Measurements from ENCODE around the gene HIPK2. TPM values are rescaled to one million over a fixed set of nuclear protein-coding genes. Genes with fewer than 3 reads are reported as not detected.

HIPK2 gene
- total RNA-seq, 1 donor from 2014 or later, result 89.1 TPM

GRCh38 chr7:139702313-139702731, 75.5 kb downstream of the HIPK2 start:
- TF ChIP-seq CTCF (conservative IDR thresholded peaks at IDR 0.05), result no peak
- H3K9me3 Mint-ChIP-seq, result no peaks in the 10 kb centered on the region
- H3K4me3 Mint-ChIP-seq, result no peak overlapping the region
- H3K27me3 Mint-ChIP-seq, result no peaks in the 10 kb centered on the region
- H3K27ac Mint-ChIP-seq, result no peak overlapping the region
- no peak for DNase-seq (ENCODE audit: extremely low spot score, unreplicated experiment)
- H3K36me3 Mint-ChIP-seq, result peaks cover 18% of the 10 kb centered on the region
- peaks cover 38% of the 10 kb centered on the region for H3K4me1 Mint-ChIP-seq (ENCODE audit: unreplicated experiment)

DNA sequence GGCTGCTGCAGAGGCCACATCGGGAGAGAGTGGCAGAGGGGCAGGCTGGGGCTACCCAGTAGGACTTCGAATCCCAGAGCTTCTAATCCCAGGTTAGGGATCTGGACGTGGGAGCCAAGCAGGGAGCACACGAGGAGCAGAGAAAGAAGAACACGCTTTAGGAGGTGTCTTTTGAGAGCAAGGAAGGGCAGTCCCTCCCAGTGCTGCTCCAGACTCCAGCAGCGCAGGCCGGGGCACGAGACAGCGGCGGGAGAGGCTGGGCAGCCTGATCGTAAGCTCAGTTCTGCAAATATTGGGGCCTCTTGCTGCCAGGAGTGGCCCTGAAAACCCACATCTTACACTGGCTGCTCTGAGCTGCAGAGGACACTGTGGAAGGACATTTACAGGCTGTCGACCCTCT, 75.9 kb downstream of the HIPK2 start:
- DNase-seq (ENCODE audit: extremely low spot score, unreplicated experiment), result no peak
- Mint-ChIP-seq H3K4me3 (no peak overlapping the region), H3K4me1 (ENCODE audit: unreplicated experiment) (peaks cover 39% of the 10 kb centered on the region), H3K27me3 (no peaks in the 10 kb centered on the region), H3K36me3 (peaks cover 18% of the 10 kb centered on the region), H3K9me3 (no peaks in the 10 kb centered on the region), H3K27ac (no peak overlapping the region)
- no peak for TF ChIP-seq CTCF (conservative IDR thresholded peaks at IDR 0.05)

DNA sequence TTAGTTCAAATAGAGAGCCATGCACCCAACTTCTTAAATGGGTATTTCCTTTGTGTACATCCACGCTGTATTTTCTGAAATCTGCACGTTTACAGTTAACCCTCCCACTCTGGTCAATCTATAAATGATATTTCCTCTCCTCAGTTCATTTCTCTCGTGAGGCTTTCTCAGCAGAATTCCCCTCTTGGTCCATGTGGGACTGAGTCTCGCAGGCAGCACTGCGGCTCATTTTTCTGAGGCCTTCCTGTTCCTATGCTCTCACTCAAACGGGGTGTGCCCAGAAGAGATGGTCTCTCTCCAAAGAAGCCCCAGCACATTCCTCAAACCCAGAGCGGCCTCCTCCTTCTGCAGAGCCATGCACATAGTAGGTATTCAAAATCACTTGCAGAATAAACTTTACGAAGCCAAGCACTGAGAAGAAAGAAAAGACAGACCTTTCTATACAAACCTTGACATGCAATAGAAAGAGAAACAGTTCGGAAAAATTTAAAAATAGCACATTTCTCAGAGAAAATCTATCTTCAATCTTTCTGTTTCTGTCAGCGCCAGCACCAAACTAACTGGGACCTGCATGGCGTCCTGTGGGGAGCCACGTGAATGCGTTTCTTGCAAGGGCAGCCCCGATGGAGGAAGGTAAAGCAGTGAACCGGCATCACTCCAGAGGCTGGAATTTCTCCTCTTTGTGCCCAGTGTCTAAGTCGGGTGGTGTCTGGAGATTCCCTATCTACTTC, 77.1 kb downstream of the HIPK2 start:
- TF ChIP-seq CTCF (conservative IDR thresholded peaks at IDR 0.05), result no peak
- Mint-ChIP-seq H3K27ac (peak overlapping the region; percentile 56), H3K9me3 (no peaks in the 10 kb centered on the region), H3K36me3 (peaks cover 16% of the 10 kb centered on the region), H3K4me3 (no peak overlapping the region), H3K4me1 (ENCODE audit: unreplicated experiment) (peaks cover 41% of the 10 kb centered on the region), H3K27me3 (no peaks in the 10 kb centered on the region)
- DNase-seq (ENCODE audit: extremely low spot score, unreplicated experiment), result no peak

DNA sequence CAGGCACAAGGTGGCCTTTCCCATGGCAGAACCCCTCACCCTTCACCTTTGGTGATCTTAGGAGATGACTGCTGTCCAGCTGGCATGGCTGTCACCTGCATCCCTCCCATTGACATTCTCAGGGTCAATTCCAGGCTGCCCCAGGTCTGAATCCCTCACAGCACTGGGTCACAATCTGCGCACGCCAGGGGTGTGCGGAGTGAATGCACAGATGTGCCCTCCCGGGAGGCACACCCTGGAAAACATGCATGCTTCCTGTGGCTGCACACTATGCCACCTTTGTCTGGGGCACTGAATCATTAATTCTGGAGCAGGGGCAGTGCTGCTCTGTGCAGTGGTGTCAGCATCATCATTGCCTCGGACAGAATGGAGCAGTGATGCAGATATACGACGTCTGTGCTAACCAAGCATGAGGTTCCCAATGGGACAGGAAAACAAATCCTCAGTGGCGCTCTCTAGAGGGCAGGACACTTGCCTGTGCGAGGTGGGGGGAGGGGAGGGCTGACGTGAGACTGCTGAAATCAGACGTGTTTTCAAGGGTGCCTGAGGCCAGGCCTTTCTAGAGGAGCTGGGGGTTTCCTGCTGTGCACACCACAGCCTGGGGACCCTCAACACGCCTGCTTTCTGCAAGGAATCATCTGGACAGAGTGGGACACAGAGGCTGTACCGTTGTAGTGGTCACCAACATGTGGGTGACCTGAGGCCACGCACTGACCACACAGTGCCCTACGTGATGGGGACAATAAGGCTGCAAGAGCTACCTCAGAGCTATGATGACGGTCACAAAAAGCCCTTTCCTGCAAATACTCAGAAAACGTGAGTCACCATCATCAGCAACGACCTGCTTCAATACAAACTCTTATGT, 77.9 kb downstream of the HIPK2 start:
- Mint-ChIP-seq H3K27ac (peak overlapping the region; percentile 56), H3K4me3 (no peak overlapping the region), H3K27me3 (no peaks in the 10 kb centered on the region), H3K4me1 (ENCODE audit: unreplicated experiment) (peaks cover 47% of the 10 kb centered on the region), H3K9me3 (no peaks in the 10 kb centered on the region), H3K36me3 (peaks cover 23% of the 10 kb centered on the region)
- TF ChIP-seq CTCF (conservative IDR thresholded peaks at IDR 0.05), result no peak
- DNase-seq (ENCODE audit: extremely low spot score, unreplicated experiment), result no peak

DNA sequence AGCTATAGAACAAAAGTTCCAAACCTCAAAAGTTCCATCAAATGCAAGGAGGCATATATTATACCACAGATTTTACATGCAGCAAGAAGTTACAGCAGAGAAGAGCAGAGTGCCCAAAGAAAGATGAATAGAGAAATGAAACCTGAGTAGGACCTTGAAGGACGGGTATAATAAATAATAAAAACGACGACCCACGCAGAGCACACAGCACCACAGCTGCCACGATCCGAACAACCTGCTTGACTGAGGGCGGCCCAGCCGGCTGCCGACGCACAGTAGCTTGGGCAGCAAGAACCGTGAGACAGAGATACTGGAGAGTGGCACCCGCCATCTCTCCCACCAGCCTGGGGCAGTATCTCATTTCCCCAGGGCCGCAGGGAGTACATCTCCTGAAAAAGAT, 79.0 kb downstream of the HIPK2 start:
- Mint-ChIP-seq H3K27ac (peak overlapping the region; percentile 4), H3K4me1 (ENCODE audit: unreplicated experiment) (peaks cover 58% of the 10 kb centered on the region), H3K36me3 (peaks cover 32% of the 10 kb centered on the region), H3K27me3 (no peaks in the 10 kb centered on the region), H3K4me3 (no peak overlapping the region), H3K9me3 (no peaks in the 10 kb centered on the region)
- no peak for TF ChIP-seq CTCF (conservative IDR thresholded peaks at IDR 0.05)
- DNase-seq (ENCODE audit: extremely low spot score, unreplicated experiment), result no peak
